HK-2 (cell line): ENCODE results near the gene IGFALS.

Source experiments
- DNase-seq: peaks from one replicate; pipeline ENCODE4 v3.0.0-alpha.2; 2018; ENCODE audit not compliant: unreplicated experiment

The IGFALS gene

DNA sequence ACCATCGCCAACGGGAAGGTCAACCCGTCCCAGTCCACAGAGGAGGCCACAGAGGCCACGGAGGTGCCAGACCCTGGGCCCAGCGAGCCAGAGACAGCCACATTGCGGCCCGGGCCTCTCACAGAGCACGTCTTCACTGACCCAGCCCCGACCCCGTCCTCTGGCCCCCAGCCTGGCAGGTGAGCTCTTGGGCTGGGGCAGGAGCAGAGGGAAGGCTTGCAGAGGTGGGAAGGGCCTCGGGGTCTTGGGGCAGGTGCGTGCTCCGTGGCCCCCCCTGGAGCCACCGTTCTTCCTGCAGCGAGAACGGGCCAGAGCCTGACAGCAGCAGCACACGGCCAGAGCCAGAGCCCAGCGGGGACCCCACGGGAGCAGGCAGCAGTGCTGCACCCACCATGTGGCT, 27.3 kb downstream of the IGFALS start:
- DNase-seq = no peak

DNA sequence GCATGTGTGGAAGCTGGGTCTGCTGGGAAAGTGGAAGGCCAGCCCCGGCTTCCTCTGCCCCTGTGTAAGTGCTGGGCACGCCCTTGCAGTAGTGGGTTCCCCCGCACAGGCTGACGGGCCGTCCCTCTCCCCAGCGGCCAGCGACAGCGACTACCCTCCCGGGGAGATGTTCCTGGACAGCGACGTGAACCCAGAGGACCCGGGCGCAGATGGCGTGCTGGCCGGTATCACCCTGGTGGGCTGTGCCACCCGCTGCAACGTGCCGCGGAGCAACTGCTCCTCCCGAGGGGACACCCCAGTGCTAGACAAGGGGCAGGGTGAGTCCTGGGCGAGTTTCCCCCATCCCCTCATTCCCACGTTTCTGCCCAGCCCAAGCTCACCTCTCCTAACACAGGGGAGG, 27.7 kb downstream of the IGFALS start:
- no peak for DNase-seq

DNA sequence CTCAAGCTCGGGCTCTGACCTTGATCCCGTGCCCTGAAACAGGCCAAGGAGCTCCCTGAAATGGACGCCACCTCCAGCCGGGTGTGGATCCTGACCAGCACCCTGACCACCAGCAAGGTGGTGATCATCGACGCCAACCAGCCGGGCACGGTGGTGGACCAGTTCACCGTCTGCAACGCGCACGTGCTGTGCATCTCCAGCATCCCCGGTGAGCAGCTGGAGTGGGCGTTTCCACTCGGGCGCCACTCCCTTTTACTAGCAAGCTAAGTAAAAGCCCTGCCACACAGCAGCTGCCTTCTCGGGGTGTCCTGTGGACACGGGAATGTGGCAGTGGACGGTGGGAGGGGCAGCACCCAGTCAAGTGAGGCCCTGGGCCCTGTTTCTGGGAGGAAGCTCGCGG, 28.5 kb downstream of the IGFALS start:
- DNase-seq = no peak

DNA sequence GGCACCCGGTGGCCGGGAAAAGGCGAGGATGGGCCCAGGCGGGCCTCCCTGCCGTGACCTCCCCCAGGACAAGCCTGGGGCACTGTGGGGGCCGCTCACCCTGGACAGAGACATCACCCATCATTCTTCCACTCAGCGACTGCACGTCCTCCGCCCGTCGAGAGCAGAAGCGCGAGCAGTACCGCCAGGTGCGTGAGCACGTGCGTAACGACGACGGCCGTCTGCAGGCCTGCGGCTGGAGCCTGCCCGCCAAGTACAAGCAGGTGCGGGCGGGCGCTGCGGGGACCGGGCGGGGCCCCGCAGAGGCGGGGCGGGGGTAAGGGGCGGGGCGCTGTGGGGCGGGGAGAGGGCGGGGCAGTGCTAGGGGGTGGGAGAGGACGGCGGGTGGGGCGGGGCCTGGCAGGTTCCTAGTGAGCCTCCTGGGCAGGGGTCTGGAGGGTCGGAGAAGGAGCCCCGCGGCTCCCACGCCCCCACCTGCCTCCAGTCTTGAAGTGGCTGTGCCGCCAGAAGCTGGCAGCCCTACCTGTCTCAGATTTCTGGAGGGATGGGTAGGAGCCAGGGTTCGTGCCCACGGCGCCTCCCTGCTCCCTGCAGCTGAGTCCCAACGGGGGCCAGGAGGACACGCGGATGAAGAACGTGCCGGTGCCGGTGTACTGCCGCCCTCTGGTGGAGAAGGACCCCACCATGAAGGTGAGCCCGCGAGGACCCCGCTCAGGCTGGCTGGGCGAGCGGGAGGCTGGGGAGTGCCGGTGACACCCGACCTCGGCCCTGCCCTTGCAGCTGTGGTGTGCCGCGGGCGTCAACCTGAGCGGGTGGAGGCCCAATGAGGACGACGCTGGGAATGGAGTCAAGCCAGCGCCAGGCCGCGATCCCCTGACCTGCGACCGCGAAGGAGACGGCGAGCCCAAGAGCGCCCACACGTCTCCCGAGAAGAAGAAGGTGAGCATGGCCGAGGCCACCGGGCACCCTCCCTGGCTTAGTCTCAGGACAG, 29.7 kb downstream of the IGFALS start:
- no peak for DNase-seq

DNA sequence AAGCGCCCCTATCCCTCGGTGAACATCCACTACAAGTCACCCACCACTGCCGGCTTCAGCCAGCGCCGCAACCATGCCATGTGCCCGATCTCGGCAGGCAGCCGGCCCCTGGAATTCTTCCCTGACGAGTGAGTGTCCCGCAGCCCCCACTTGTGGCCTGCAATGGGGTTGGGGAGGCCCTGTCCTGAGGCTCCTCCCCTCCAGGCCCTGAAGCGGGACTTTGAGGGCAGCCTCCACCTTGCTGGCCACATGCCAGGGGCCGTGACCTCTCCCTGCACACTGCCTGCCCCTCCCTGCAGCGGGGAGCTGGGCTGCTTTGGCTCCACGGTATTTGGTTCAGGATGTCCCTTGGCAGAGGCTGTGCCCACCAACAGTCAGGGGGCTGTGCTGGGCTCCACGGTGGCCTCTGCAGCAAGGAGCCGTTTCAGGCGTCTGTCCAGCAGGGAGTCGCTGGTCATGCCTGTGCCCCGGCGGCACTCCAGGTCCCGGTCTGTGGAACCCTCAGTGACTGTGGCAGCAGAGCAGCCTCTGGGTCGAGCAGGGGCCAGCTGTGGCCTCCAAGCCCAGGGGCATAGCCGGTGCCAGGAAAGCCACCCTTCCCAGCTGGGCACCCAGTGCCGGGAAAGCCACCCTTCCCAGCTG, 30.5 kb downstream of the IGFALS start:
- no peak for DNase-seq

DNA sequence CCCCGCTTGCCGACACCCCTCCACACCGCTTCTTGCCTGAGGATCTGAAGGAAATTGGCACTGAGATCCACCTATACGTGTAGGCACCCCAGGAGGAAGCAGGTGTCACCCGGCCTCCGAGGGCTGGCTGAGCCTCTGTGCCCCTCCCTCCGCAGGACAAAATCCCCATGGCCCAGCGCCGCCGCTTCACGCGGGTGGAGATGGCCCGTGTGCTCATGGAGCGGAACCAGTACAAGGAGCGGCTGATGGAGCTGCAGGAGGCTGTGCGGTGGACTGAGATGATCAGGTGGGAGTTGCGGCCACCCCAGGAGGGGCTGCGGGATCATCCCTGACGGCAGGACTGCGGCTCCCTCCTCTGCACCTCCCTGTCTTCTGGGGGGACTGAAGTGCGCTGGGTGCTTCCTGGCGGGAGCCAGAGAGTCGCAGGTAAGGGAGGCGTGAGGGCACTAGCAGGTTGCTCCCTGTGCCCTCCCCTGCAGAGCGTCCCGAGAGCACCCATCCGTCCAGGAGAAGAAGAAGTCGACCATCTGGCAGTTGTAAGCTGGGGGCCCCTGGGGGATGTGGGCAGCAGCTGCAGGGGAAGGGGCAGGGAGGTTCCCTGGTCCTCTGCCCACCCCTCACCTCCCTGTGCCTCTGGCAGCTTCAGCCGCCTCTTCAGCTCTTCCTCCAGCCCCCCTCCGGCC, 31.2 kb downstream of the IGFALS start:
- DNase-seq = no peak

DNA sequence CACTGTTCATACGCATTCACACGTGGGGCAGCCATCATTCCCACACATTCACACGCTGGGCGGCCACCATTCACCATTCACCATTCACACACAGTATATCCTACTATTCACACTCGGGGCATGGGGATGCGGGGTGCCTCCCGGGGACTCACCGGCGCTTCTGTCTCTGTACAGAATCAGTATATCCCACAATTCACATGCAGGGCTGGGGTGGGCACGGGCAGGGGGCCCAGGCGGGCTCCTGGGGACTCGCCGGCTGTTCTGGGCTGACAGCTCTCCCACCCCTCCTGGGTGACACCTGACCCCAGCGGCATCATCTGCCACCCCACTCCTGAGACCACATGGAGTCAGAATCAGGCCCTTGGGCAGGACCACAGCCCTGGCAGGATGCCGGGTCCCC, 31.8 kb downstream of the IGFALS start:
- DNase-seq = no peak

DNA sequence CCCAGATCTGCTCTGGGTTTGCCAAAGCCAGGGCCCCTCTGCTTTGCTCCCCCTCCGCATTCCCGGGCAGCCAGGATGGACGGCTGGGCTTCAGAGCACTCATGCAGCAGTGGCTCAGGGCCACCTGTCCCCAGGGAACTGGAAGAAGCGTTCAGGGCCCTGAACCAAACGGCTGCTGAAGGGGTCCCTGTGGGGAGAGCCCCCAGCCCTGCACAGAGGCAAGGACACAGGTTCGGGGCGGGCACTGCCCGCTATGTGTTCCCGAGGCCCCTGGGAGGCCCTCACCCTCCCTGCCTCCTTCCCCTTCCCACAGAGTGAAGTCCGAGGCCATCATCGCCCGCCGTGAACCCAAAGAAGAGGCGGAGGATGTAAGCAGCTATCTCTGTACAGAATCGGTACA, 32.6 kb downstream of the IGFALS start:
- DNase-seq = no peak

DNA sequence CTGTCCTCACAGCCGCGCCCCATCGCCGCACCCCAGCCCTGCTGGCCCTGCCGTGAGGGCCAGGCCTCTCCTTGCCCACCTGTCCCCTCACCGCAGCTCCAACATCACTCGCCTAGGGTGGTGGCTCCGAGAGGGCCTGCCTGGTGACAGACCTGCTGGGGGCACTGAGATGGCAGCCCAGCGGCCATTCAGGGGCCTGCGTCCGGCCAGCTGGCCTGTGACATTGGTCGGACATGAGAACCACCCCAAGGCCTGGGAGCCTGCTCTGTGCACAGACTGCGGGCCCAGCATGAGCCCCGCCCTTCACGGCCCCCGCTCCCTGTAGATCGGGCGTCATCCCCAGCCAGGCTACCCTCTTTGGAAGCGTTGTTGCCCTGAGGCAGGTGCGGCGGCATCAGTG, 34.0 kb downstream of the IGFALS start:
- no peak for DNase-seq

DNA sequence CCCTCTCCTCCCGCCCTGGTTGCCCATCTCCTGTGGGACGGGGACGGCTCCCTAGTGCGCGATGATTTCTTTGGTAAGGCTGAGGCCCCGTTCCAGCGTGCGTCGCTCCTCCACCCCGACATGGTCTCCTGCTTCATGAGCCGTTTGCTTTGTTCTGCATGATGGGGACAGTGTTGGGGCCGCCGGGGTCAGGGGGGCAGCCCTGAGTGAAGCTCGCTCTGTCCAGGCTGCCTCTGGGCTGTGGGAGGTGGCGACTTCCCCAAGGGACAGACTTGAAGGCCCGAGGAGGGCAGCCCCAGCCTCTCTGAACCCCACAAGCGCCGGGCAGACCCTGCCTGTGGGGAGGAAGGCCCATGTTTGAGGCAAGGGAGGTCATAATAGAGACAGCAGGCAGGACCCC, 34.6 kb downstream of the IGFALS start:
- no peak for DNase-seq

DNA sequence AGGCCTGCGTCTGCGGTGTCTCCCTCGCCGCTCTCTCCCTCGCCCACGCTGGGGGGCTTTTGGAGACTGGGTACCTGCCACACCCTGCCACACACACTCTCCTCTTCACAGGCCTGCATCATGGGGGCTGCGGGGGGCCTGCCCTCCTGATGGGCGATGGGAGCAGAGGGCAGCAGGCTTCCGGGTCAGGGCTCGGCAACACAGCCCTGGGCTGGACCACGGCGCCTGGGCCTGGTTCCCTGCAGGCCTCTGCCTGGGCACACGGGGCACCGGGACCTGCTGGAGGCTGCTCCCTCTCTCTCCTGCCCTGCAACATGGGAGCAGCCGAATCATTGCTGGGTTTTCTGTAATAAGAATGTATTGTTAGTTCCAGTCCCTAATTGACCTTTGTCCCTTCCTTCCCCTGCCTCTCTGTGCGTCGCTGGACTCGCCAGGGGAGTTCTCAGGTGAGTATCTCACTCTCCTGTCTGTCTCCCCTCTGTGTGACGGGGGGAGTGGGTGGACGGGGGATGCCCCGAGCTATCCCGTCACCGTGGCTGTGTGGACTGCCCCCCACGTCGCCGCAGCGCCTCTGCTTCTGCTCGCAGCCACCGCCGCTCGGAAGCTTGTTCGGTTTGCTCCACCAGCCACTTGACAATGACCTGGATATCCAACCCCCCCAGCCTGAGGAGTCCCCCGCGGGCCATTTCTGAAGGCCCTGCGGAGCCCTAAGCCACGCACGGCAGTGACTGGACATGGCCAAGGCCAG, 35.6 kb downstream of the IGFALS start:
- no peak for DNase-seq

DNA sequence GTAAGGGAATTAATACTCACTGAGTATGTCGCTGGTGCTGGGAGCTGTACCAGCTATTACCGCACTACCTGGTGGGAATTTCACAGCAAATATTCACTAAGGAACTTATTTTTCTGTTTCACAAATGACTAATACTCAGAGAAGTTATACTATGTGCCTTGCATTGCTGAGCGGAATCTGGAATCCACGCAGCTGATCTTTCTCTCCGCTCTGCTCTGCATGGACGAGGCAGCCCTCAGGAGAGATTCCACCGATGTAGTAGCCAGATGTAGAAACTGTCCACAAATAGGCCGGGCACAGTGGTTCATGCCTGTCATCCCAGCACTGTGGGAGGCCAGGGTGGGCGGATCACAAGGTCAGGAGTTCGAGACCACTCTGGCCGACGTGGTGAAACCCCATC, 39.3 kb downstream of the IGFALS start:
- DNase-seq = no peak

DNA sequence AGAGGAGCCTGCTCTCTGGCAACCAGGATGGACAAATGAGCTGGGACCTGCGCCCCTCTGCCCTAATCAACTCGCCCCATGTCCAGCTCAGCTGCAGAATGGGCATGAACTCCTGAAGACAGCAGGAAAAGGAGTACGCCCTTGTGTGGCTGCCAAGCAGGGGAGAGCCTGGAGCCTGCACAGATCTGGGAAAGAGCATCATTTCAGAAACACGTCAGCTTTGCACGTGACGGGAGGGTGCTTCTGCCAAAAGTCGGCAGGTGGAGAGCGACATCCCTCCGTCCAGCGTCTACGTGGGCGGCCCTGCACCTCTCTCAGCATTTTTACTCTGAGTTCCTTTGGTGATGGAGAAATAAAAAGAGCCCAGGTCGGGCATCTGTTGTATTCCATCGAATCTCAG, 40.7 kb downstream of the IGFALS start:
- no peak for DNase-seq

DNA sequence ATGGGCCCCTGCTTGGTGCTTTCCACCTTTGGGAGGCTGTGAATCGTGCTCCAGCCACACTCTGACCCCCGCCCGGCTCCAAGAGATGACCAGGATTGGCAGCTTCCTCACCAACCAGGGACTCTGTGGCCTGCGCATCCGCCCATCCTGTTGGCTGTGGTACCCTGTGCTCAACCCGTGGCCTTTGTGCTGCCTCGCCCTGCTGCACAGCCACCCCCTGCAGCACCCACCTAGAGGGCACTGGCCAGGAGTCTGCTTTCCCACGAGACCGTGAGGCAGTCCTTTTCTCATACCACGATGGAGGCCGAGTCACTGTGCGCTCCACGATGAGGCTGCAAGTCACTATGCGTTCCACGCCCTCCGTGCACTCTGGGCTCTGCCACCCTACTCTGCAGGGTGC, 41.6 kb downstream of the IGFALS start:
- no peak for DNase-seq

DNA sequence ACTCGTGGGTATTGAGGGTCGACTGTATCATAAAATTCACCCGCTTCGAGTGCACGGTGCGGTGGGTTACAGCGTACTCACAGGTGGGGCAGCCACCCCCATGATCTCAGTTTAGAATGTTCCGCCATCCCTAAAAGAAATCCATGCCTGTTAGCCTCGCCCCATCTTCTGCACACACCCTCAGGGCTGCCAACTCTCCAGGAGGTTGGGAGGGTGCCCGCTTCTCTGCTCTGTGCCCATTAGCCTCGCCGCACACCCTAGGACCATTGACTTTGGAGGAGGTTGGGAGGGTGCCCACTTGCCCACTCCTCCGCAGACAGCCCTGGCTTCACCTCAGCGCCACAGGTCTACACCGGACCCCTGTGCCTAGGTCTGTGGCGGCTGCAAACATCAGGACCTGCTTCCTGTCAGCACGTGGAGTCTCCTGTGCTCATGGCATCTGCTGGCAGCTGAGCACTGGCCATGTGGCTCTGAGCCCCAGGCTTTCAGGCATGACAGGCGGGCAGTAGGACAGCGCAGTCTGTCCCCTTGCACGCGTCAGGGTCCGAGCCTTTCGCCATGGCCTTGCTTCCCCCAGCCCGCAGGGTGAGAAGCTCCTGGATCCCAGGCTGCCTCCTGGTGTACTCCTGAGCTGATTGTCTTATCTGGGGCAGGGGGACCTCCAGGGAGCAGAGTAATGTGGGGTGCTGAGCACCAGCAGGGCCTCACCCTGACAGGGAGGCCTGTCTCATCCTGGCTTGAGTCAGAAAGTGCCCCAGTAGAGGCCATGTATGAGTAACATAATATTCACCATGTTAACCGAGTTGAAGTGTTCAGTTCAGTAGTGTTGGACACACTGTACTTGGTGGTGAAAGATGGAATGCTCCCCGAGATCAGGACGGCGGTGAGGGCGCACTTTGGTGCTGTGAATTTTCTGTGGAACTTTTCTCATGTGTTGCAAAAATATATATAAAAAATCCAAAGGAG, 44.1 kb downstream of the IGFALS start:
- DNase-seq = no peak

DNA sequence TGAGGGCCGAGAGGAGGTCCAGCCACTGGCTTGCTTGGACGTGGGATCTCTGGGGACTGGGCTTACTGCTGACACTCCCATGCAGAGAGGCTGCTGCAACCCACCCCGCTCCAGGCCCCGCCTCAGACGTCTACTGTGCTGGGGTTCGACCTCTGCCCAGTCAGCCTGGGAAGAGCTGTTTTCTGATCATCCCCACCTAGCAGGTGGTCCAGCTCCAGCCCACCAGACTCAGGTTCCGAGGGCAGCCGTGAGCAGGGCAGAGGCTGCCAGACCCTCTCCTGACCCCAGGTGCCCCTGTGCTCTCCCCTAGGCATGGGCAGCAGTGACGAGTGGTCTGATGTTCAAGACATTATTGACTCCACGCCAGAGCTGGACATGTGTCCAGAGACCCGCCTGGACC, 45.6 kb downstream of the IGFALS start:
- DNase-seq = no peak

DNA sequence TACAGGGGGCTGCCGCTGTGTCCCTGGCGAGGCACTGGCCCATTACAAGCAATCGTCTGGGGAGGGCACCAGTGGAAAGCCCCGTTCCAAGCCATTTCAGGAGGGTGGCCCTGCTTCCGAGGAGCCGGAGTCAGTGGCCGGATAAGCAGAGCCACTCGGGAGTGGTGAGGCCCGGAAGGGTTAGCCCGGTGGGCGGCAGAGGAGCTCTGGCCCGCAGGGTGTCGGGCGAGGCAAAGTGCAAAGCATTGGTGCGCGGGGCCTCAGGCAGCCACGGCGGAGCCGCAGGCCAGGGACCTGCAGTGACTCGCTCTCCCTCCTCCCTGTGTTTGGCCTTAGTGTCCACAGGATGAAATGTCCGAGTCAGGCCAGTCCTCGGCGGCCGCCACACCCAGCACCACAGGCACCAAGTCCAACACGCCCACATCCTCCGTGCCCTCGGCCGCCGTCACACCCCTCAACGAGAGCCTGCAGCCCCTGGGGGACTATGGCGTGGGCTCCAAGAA, 46.8 kb downstream of the IGFALS start:
- no peak for DNase-seq

DNA sequence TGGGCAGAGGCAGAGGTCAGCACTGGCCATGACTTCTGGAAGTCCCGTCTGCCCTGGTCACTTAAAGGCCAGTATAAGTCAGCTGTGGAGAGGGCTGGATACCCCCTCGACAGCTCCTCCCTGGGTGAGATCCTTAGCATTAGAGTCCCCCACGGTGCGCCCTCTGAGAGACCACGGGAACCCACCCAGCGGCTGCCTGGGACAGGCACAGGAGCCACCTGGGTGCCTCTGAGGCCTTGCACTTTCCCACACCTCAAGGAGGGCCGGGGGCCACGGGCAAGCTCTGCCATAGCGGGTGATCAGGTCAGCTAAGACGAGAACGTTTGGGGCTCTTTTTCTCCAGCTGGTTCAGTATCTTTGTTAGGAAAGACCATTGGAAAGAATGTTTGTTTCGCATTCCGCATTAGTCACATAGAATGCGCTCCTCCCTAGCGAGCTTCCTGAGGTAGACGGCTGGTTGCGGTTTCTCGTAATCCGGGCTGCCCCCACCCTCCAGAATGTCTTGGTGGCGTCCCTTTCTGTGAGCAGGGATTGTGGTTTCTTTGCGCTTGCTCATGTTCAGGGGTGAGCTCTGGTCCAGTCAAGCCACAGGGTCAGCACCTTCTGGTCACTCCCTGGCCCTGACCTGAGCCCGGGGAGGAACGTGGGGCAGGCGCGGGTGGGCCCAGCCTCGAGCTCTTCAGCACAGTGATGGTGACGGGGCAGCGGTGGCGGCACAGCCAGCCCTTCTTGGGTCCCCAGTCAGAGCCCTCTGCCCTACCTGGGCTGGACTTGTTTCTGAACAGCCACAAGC, 47.4 kb downstream of the IGFALS start:
- no peak for DNase-seq

DNA sequence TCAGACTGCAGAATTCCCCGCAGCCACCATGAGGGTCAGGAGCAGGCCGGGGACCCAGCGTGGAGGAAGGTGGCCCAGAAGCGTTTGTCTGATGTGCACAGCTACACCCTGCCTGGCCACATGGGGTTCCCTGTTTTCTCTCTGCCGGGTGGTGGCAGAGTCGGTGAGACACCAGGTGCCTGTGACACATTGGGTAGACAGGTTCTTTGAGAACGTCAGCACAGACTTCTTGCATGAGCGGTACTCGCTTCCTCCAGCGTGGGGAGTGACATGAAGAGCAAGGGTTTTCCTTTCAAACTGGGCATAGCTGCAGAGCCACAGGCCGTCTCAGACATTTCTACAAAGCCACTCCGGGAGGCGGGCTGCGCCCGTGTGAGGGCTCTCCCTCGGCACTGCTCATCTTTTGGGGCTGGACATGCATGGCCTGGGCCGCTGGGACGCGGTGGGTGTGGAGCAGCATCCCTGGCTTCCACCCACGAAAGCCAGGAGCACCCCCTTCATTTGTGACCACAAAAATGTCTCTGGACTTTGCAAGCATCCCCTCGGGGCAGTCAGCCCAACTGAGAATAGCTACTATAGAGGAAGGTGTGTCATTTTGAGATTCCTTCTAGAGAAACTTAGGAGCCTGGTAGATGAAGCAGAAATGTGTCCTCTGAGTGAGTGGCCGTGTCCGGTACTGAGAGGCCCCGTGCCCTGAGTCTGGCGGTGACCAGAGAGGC, 48.2 kb downstream of the IGFALS start:
- no peak for DNase-seq
